Fibroblast of upper back skin (primary cell): Measurements from ENCODE around the gene RBFOX2.
A peak's percentile ranks its signal among the peaks of the same experiment; 100 is the strongest.
"Not testable (repeated sequence)": the region's sequence is repeated elsewhere in the genome, so short reads cannot be mapped to it uniquely, and the experiment has no call there.

Experiments
- DNase-seq: peaks from one replicate; pipeline ENCODE4 v3.0.0-alpha.2; 2013

Gene RBFOX2

GRCh38 chr22:35752863-35753189 lies 275.8 kb downstream of the RBFOX2 start:
- DNase-seq = peak; percentile 12

- no peak for DNase-seq
Observed at GRCh38 chr22:35752006-35752862, 276.4 kb downstream of the RBFOX2 start.

GRCh38 chr22:35749808-35750207 lies 278.8 kb downstream of the RBFOX2 start:
- peak; percentile 38 for DNase-seq

DNA sequence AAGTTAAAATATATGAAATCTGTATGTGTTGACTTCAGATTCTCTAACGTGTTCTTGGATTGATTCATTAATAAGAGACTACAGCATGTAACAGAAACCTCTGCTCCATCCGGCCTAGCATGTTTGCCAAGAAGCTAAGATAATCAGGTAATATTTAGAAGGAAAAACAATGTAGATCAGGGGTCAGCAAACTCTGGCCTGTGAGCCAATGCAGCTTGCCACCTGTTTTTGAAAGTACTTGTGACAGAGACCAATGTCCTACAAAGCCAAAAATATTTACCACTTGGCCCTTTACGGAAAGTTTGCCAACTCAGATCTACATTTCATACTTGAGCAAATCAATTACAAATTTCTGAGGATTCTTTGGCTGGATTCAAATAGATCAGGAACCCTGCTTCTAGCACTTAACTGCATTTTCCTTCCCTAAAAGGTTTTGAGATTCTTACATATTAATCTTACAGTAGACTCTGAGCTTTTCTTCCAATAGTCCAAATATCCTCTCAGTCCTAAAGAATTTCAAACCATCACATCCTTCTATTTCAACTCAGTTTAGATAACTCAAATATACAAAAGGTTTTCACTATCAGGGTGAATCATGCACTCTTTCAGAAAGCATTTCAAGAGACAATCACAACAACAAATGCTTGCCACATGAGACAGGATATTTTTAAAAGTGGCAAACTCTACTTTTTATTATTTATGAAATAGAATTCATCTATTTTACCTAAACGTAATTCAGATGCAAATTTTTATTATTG lies 281.5 kb downstream of the RBFOX2 start:
- no peak for DNase-seq

DNA sequence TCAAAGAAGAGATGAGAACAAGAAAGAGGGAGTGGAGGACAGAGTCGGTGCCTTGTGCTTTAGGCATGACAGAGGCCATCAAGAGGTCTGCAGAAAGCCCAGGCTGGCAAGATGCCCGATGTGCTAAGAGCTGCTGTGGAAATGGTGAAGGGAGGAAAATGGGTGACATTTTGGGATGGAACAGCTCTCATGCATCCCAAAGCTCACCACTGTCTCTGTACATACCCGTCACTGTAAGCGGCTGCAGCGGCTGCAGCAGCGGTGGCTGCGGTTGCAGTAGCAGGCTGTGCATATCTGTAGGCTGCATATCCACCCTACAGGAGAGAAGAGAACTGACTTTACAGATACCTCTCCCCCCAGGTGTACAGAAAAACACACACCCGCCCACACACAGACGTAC lies 282.4 kb downstream of the RBFOX2 start:
- DNase-seq = no peak

DNA sequence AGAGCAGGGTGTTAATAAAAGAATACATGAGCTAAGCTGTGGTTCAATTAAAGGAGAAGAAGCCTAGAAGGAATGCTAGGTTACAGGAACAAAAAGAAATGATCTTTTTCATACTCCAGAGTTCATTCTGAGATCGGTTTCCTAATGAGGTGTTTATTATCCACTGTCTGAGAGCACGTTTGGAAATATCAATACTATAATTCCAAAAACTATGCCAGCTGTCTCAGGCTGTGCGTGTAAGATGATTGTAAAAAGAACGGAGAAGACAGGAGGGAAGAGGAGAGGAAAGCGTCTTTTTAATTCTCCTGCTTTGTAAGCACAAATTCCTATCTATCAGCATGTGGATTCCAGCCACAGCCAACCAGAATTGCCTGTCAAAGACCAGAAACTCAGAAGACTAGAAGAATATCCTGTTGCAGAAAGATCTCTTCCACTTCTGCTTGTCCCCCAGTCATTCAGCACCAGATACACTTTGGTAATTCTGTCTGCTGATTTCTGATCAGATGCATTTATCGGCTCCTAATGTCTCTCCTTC lies 285.2 kb downstream of the RBFOX2 start:
- peak; percentile 44 for DNase-seq

GRCh38 chr22:35742342-35743100 lies 286.1 kb downstream of the RBFOX2 start:
- DNase-seq = peak; percentile 83

DNA sequence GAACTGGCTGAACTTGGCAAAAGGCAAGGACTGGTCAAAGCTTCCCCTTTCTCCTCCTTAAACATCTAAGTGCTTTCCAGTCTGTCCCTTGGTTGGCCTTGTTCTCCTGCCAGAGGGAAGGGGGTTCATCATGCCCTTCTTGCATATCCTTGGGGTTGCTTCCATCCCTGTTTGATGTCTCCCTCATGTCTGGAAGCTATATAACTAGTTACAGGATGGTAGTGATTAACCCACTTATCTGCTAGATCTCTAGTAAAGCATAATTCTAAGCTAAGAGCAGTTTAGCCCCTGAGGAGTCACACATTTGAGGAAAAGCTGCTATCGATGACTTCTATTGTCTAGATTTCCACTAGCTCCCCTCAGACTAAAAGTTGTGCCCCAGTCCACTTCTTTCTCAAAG lies 288.0 kb downstream of the RBFOX2 start:
- DNase-seq = no peak

GRCh38 chr22:35739931-35740380 lies 288.7 kb downstream of the RBFOX2 start:
- DNase-seq = no peak

DNA sequence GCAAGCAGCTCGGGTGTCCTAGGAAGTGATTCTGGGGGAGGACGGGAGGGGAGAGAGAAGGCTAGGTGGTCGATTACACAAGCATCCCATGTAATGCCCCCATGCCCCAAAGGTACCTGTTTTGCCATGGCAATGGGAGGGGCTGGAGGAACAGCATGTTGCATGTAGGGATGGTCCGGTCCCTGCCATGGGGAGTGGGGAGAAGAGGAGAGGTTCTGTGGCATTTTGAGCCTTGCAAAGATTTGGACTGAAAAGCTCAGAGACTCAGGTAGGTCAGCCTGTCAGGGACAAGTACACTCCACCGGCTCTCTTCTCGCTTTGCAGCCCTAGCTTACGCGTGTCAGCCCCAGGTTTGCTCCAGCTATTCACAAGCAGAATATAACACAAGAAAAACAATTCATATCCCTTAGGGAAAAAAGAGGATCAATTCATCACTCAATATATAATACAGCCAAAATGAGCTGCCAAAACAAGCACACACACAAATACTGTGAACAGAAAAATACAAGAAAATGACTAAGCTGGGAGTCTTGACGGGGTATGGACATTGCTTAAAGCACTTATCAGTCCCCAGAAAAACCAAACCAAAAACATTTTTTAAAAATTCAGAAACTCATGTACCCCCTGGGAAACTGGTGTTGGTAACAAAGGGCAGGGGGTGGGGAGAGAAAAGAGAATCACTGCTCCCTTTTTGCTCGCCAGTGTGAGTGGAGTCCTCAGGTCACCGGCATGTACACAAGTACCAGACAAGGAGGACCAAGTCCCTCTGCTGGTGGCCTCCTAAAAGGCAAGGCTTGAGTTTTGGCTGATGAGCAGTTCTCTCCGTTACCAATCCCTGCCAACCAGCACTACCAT lies 289.3 kb downstream of the RBFOX2 start:
- DNase-seq = peak; percentile 26

DNA sequence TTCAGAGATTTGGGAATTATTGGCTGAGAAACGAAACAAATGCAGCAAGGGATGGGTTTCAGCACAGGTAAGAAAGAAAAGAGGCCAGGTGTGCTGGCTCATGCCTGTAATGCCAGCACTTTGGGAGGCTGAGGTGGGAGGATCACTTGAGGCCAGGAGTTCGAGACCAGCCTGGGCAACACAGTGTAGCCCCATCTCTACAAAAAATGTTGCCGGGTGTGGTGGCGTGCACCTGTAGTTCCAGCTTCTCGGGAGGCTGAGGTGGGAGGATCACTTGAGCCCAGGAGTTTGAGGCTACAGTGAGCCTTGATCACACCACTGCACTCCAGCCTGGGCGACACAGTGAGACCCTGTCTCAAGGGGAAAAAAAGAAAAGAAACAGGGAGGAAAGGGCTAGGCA lies 290.7 kb downstream of the RBFOX2 start:
- not testable (repeated sequence) for DNase-seq

DNA sequence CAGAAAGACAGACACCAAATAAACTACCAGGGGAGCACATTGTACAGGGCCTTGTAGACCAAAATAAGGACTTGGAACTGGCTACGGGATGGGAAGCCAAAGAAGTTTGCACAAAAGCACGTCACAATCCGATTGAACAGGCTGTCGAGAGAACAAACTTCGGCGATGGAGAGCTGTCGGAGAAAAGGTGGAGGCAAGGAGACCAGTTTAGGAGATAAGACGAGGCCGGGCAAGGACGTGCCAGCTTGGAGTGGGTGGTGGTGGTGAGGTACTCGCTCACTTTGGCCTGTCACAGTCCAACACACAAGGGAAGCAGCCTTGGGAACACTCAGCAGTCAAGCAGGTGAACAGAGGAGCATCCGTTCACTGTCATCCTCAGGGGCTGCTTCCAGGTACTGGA lies 291.9 kb downstream of the RBFOX2 start:
- no peak for DNase-seq

- DNase-seq = no peak
Observed at GRCh38 chr22:35736166-35736565, 292.5 kb downstream of the RBFOX2 start.

- DNase-seq = no peak
Observed at GRCh38 chr22:35735542-35735941, 293.1 kb downstream of the RBFOX2 start.

GRCh38 chr22:35734517-35734827 lies 294.2 kb downstream of the RBFOX2 start:
- no peak for DNase-seq

- no peak for DNase-seq
Observed at GRCh38 chr22:35733791-35734516, 294.7 kb downstream of the RBFOX2 start.

DNA sequence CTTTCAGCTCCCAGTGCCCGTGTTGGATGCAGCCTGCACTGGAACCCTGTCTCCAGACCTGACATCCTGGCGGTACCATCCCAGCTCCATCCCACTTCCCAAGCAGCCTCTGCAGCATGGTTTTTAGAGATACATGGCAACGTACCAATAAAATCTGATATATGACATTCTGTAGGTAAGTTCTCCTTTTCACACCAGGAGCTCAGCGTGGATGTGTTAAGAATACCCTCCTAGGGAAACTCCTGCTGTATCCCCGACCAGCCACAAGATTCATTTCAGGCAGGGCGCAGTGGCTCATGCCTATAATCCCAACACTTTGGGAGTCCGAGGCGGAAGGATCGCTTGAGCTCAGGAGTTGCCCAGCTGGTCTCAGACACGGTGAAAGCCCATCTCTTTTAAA lies 295.6 kb downstream of the RBFOX2 start:
- no peak for DNase-seq

- no peak for DNase-seq
Observed at GRCh38 chr22:35732116-35732515, 296.5 kb downstream of the RBFOX2 start.

- DNase-seq = no peak
Observed at GRCh38 chr22:35731321-35731720, 297.3 kb downstream of the RBFOX2 start.

DNA sequence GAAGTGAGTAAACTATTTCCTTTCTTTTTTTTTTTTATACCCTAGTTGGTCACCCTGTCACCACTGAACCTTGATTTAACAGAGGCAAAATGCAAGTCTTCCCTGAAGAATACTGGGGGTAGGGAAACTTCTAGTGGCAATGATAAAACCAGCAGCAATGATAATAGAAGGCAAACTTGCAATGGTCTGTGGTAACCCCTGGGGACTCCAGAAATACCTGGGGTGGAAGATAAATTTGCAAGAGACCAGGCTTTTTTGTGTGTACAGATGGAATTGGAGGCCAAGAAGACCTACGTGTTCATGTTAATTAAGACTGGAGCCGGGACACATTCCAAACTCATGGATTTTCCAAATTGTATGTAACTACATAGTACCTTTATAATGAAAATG lies 299.3 kb downstream of the RBFOX2 start:
- no peak for DNase-seq

DNA sequence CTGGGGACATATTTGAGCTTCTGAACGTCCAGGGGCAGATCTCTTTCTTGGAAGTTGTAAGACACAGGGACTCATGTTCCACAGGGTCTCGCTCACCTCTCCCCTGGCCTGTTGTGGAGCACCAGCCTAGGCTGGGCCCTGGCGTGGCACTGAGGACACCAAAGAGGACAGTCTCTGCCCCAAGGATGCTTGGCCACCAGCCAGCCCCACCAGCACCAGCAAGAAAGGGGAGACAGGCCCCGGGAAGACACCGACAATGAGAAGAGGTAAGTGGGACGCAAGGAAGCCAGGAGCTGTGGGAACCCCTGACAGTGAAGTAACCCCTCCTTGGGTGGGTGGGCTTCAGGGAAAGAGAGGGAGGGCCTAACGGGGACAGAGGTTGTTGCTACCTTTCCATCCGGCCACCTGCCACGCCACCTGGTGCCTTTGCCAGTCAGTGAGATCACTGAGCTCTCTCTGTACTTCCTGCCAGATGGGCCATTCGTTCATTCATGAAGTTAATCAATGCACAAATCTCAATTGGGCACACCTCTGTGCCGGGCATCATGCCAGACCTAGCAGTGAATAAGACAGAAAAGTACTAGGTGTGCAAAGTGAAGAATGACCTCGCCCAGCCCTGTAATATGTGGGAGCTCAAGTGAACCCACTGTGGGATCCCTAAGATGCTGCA lies 299.9 kb downstream of the RBFOX2 start:
- no peak for DNase-seq
